IMR-90 (cell line): ENCODE measurements around the gene AMBRA1. TPM values are rescaled to one million over a fixed set of nuclear protein-coding genes. Genes with fewer than 3 reads are reported as not detected.
A peak's percentile ranks its signal among the peaks of the same experiment; 100 is the strongest.

Experiments
- ATAC-seq: fragments of 200-7000 bp; cut with Tn5 transposase; 2 replicates; pipeline ENCODE4 v1.9.1; 2020; ENCODE audit warnings: low read depth, mild to moderate bottlenecking, moderate library complexity
- BruUV-seq: library from RNA; stranded (reverse); fragments of 400-500 nt; replicated peaks from 2 replicates; lab custom pipeline; 2021; lab: Mats Ljungman, UMichigan
- CTCF ChIA-PET: fragments of 300-600 bp; formaldehyde crosslinking; extraction: SDS; loops from one replicate; lab custom pipeline; 2021; ENCODE audit warnings: antibody characterized with exemption; lab: Yijun Ruan, JAX
- POLR2A ChIA-PET: fragments of 300-600 bp; sonication (Branson Sonifier 250); formaldehyde crosslinking; loops from one replicate; lab custom pipeline; 2022; ENCODE audit warnings: antibody characterized with exemption; ENCODE audit not compliant: unreplicated experiment; lab: Charles Lee
- DNase-seq: peaks from one replicate; pipeline ENCODE4 v3.0.0; 2013
- H2AFZ ChIP-seq: replicated peaks from 2 replicates; pipeline ENCODE3; 2013; ENCODE audit warnings: low read length, mild to moderate bottlenecking; ENCODE audit not compliant: poor library complexity
- H2AK5ac ChIP-seq: 2 replicates; pipeline ENCODE4 v1.6.1; 2013; ENCODE audit warnings: low read depth, low read length, inconsistent platforms
- H2AK9ac ChIP-seq: replicated peaks from 2 replicates; pipeline ENCODE3; 2013; ENCODE audit warnings: mild to moderate bottlenecking, low read depth, low read length, moderate library complexity; ENCODE audit not compliant: poor library complexity
- H2BK120ac ChIP-seq: 2 replicates; pipeline ENCODE4 v1.6.1; 2013; ENCODE audit warnings: low read depth, low read length, inconsistent platforms
- H2BK15ac ChIP-seq: 3 replicates; pipeline ENCODE4 v1.6.1; 2013; ENCODE audit warnings: low read depth, low read length, inconsistent platforms
- H2BK20ac ChIP-seq: 2 replicates; pipeline ENCODE4 v1.6.1; 2013; ENCODE audit warnings: low read depth, mild to moderate bottlenecking, inconsistent platforms, low read length, moderate library complexity
- H2BK5ac ChIP-seq: 2 replicates; pipeline ENCODE4 v1.6.1; 2013; ENCODE audit warnings: mild to moderate bottlenecking, low read depth, low read length, inconsistent platforms; ENCODE audit not compliant: poor library complexity, severe bottlenecking
- H3K14ac ChIP-seq: replicated peaks from 2 replicates; pipeline ENCODE4 v1.6.1; 2013; ENCODE audit warnings: low read depth, low read length, inconsistent platforms
- H3K18ac ChIP-seq: 2 replicates; pipeline ENCODE4 v1.6.1; 2013; ENCODE audit warnings: low read depth, low read length, control low read depth
- H3K23ac ChIP-seq: 2 replicates; pipeline ENCODE4 v1.6.1; 2013; ENCODE audit warnings: low read depth, low read length, inconsistent platforms
- H3K27ac ChIP-seq: 2 replicates; pipeline ENCODE4 v1.5.1; 2013; ENCODE audit warnings: mild to moderate bottlenecking, control low read depth, low read length; ENCODE audit not compliant: insufficient read depth
- H3K27me3 ChIP-seq: 2 replicates; pipeline ENCODE4 v1.6.1; 2013; ENCODE audit warnings: low read length; ENCODE audit not compliant: control insufficient read depth, insufficient read depth
- H3K36me3 ChIP-seq: 2 replicates; pipeline ENCODE4 v1.6.1; 2013; ENCODE audit warnings: low read length, mixed read lengths; ENCODE audit not compliant: control insufficient read depth, insufficient read depth
- H3K4ac ChIP-seq: 2 replicates; pipeline ENCODE4 v1.6.1; 2013; ENCODE audit warnings: low read depth, low read length, inconsistent platforms
- H3K4me1 ChIP-seq: 2 replicates; pipeline ENCODE4 v1.6.1; 2013; ENCODE audit warnings: low read length, mixed read lengths; ENCODE audit not compliant: control insufficient read depth, insufficient read depth
- H3K4me2 ChIP-seq: 2 replicates; pipeline ENCODE4 v1.6.1; 2013; ENCODE audit warnings: low read depth, mild to moderate bottlenecking, control low read depth, low read length, moderate library complexity
- H3K4me3 ChIP-seq: 2 replicates; pipeline ENCODE4 v1.5.1; 2013; ENCODE audit warnings: low read depth, mild to moderate bottlenecking, control low read depth, low read length, moderate library complexity; ENCODE audit not compliant: insufficient read depth
- H3K56ac ChIP-seq: 2 replicates; pipeline ENCODE4 v1.6.1; 2013; ENCODE audit warnings: low read length, inconsistent platforms; ENCODE audit not compliant: insufficient read depth; ENCODE audit errors: extremely low read depth
- H3K79me1 ChIP-seq, 2 experiments: 2 replicates each; pipeline ENCODE4 v1.6.1; 2013; ENCODE audit warnings: low read length in 2 of 2, inconsistent platforms in 1 of 2, low read depth in 1 of 2
- H3K9ac ChIP-seq: 2 replicates; pipeline ENCODE4 v1.6.1; 2013; ENCODE audit warnings: low read depth, low read length, control low read depth
- H3K9me1 ChIP-seq: 2 replicates; pipeline ENCODE4 v1.6.1; 2013; ENCODE audit warnings: low read length, inconsistent platforms; ENCODE audit not compliant: insufficient read depth
- H3K9me3 ChIP-seq: 2 replicates; pipeline ENCODE4 v1.6.1; 2013; ENCODE audit warnings: low read length; ENCODE audit not compliant: control insufficient read depth, insufficient read depth
- H4K20me1 ChIP-seq: 2 replicates; pipeline ENCODE4 v1.6.1; 2013; ENCODE audit warnings: low read length, inconsistent platforms; ENCODE audit not compliant: insufficient read depth
- H4K5ac ChIP-seq: 2 replicates; pipeline ENCODE4 v1.6.1; 2013; ENCODE audit warnings: mild to moderate bottlenecking, low read depth, low read length, control low read depth
- H4K8ac ChIP-seq, 2 experiments: 2 replicates each; pipeline ENCODE4 v1.6.1; 2013; ENCODE audit warnings: low read depth in 2 of 2, low read length in 2 of 2, control low read depth in 1 of 2, inconsistent platforms in 1 of 2
- H4K91ac ChIP-seq: 2 replicates; pipeline ENCODE4 v1.6.1; 2013; ENCODE audit warnings: low read depth, low read length, inconsistent platforms; ENCODE audit not compliant: insufficient read depth
- BHLHE40 ChIP-seq: fragments of 150-350 bp; IDR thresholded peaks from 2 replicates; pipeline ENCODE4 v1.6.1; 2016; ENCODE audit warnings: mild to moderate bottlenecking, low read depth, low read length
- CEBPB ChIP-seq: IDR thresholded peaks from 2 replicates; pipeline ENCODE4 v1.6.1; 2012; ENCODE audit warnings: low read depth, low read length, improper control_type of control experiment
- CHD1 ChIP-seq: IDR thresholded peaks from 2 replicates; pipeline ENCODE4 v1.6.1; 2012; ENCODE audit warnings: low read depth, low read length, improper control_type of control experiment
- CTCF ChIP-seq: conservative IDR thresholded peaks from 2 replicates; pipeline ENCODE4 v1.5.1; 2012; ENCODE audit warnings: mild to moderate bottlenecking, low read depth, low read length, improper control_type of control experiment
- ELK1 ChIP-seq: fragments of 150-350 bp; IDR thresholded peaks from 2 replicates; pipeline ENCODE4 v1.6.1; 2016; ENCODE audit warnings: low read depth, mild to moderate bottlenecking, low read length, moderate library complexity, borderline replicate concordance
- FOS ChIP-seq: fragments of 150-350 bp; IDR thresholded peaks from 2 replicates; pipeline ENCODE4 v1.6.1; 2016; ENCODE audit warnings: low read depth, low read length
- MAFK ChIP-seq: IDR thresholded peaks from 2 replicates; pipeline ENCODE4 v1.6.1; 2012; ENCODE audit warnings: low read depth, low read length, improper control_type of control experiment
- MAZ ChIP-seq: IDR thresholded peaks from 2 replicates; pipeline ENCODE4 v1.6.1; 2012; ENCODE audit warnings: low read depth, mild to moderate bottlenecking, low read length, improper control_type of control experiment, moderate library complexity, borderline replicate concordance
- MXI1 ChIP-seq: IDR thresholded peaks from 2 replicates; pipeline ENCODE4 v1.6.1; 2012; ENCODE audit warnings: low read depth, mild to moderate bottlenecking, low read length, moderate library complexity, borderline replicate concordance
- NFE2L2 ChIP-seq: fragments of 150-350 bp; IDR thresholded peaks from 2 replicates; pipeline ENCODE4 v1.6.1; 2016; ENCODE audit warnings: low read depth, mild to moderate bottlenecking, low read length
- POLR2A ChIP-seq: IDR thresholded peaks from 2 replicates; pipeline ENCODE4 v1.6.1; 2012; ENCODE audit warnings: mild to moderate bottlenecking, low read depth, low read length
- RAD21 ChIP-seq: IDR thresholded peaks from 2 replicates; pipeline ENCODE4 v1.6.1; 2012; ENCODE audit warnings: low read length, improper control_type of control experiment
- RCOR1 ChIP-seq: IDR thresholded peaks from 2 replicates; pipeline ENCODE4 v1.6.1; 2012; ENCODE audit warnings: mild to moderate bottlenecking, low read length, improper control_type of control experiment; ENCODE audit not compliant: insufficient replicate concordance
- RFX5 ChIP-seq: IDR thresholded peaks from 2 replicates; pipeline ENCODE4 v1.8.0; 2012; ENCODE audit warnings: low read depth, mild to moderate bottlenecking, low read length, moderate library complexity
- SMC3 ChIP-seq: fragments of 150-350 bp; IDR thresholded peaks from 2 replicates; pipeline ENCODE4 v1.6.1; 2016; ENCODE audit warnings: low read depth, mild to moderate bottlenecking, antibody characterized with exemption, low read length, moderate library complexity
- USF2 ChIP-seq: fragments of 150-350 bp; IDR thresholded peaks from 2 replicates; pipeline ENCODE4 v1.6.1; 2017; ENCODE audit warnings: mild to moderate bottlenecking, antibody characterized with exemption, low read length, low read depth
- WGBS, 2 experiments: methylation state at CpG; one replicate each; pipeline versions ENCODE4 v1.1.5 to v1.1.7; 2013; ENCODE audit warnings: missing lambda C conversion rate in 2 of 2; ENCODE audit not compliant: insufficient read length in 1 of 2; ENCODE audit errors: extremely low coverage in 2 of 2; 5-methylcytosine and 5-hydroxymethylcytosine counted together
- dilution Hi-C: fragments of 300-500 bp; cut with HindIII; formaldehyde crosslinking; loops from one replicate; pipeline ENCODE4 v1.14.3; 2018; ENCODE audit warnings: low sequenced_read_pairs; ENCODE audit not compliant: unreplicated experiment
- in situ Hi-C: fragments of 300-500 bp; cut with MboI; formaldehyde crosslinking; loops from 3 replicates; pipeline ENCODE4 v1.14.3; 2019; ENCODE audit warnings: low sequenced_read_pairs, inconsistent platforms, mixed read lengths
- intact Hi-C: fragments of 100-400 bp; cut with micrococcal nuclease; formaldehyde crosslinking; loops from 2 replicates; pipeline ENCODE4 v1.10.0; 2022
- polyA plus RNA-seq, 3 experiments: library from polyadenylated mRNA; depleted of rRNA; stranded (reverse); fragments of >200 nt; gene quantifications; 2 replicates each; pipeline ENCODE4 v1.2.3, GENCODE V29; 2012; ENCODE audit warnings: low replicate concordance in 1 of 3
- total RNA-seq: library from RNA; depleted of rRNA; stranded (reverse); fragments of >200 nt; gene quantifications from 2 replicates; pipeline ENCODE4 v1.2.3, GENCODE V29; 2012

AMBRA1 gene
- total and polyA plus RNA-seq, 2 of the 4 experiments (the other 2 are of a cell fraction) = 9.4 to 18.3 TPM

- no peak overlapping the region for H4K91ac ChIP-seq
- no peak overlapping the region for H3K23ac ChIP-seq
- in situ Hi-C loops (no loop called here), intact Hi-C loops (no loop called here), dilution Hi-C loops (no loop called here)
- no peak overlapping the region; the same call in 2 of the 3 replicates for H2BK15ac ChIP-seq
- H3K4me3 ChIP-seq = no peak overlapping the region
- WGBS, 2 experiments = 17% methylated on average over 1 of the region's 3 CpGs; no CpG with 5 or more reads in 1 of the 2 experiments
- H3K14ac ChIP-seq = no peak overlapping the region
- H2BK5ac ChIP-seq = no peak overlapping the region
- peaks cover 30% of the 10 kb centered on the region for H4K20me1 ChIP-seq
- H3K4me2 ChIP-seq = no peak overlapping the region
- CTCF ChIA-PET = interaction anchor here (0.6 to 1.1 kb wide), 4 partner anchors 14 to 63 kb away, joined by 3 to 6 read pairs (median 4); no protein-coding TSS in a partner anchor
- no peak overlapping the region for H3K27ac ChIP-seq
- H3K4ac ChIP-seq = no peak overlapping the region
- H3K79me1 ChIP-seq = peaks cover 29 to 61% of the 10 kb centered on the region in 2 experiments
- no peak overlapping the region for H3K56ac ChIP-seq
- H2AFZ ChIP-seq = no peak overlapping the region
- DNase-seq (peak; percentile 41), ATAC-seq (no peak)
- POLR2A ChIA-PET = no interaction called here
- BruUV-seq = no TSS peak
- H4K8ac ChIP-seq = no peak overlapping the region
- H2BK120ac ChIP-seq = no peak overlapping the region
- TF ChIP-seq CEBPB = no peak
- no peak for TF ChIP-seq FOS
- TF ChIP-seq MAFK = no peak
- no peak for TF ChIP-seq SMC3
- TF ChIP-seq USF2 = no peak
- TF ChIP-seq BHLHE40 = no peak
- no peak for TF ChIP-seq CHD1
- TF ChIP-seq RAD21 = no peak
- no peak for TF ChIP-seq ELK1
- no peak for TF ChIP-seq MAZ
- no peak for TF ChIP-seq POLR2A
- TF ChIP-seq NFE2L2 = no peak
- no peak for TF ChIP-seq CTCF
- no peak for TF ChIP-seq RFX5
- no peak for TF ChIP-seq RCOR1
- TF ChIP-seq MXI1 = no peak
- H2AK9ac ChIP-seq = no peak overlapping the region
- no peak overlapping the region for H3K9ac ChIP-seq
- no peaks in the 10 kb centered on the region for H3K9me3 ChIP-seq
- no peak overlapping the region for H2BK20ac ChIP-seq
- H4K5ac ChIP-seq = no peak overlapping the region
- H3K27me3 ChIP-seq = no peaks in the 10 kb centered on the region
- H3K36me3 ChIP-seq = no peaks in the 10 kb centered on the region; the same call in 1 of the 2 replicates
- H2AK5ac ChIP-seq = peak overlapping the region; percentile 50
- no peak overlapping the region for H3K18ac ChIP-seq
- H3K9me1 ChIP-seq = peaks cover 18% of the 10 kb centered on the region
- H3K4me1 ChIP-seq = peaks cover 4% of the 10 kb centered on the region
Observed at GRCh38 chr11:46513934-46514342, 79.9 kb downstream of the AMBRA1 start.
